IMR-90 (cell line): ENCODE results near the gene PRKCB. TPM values are rescaled to one million over a fixed set of nuclear protein-coding genes. Genes with fewer than 3 reads are reported as not detected.

ENCODE experiments used
- ATAC-seq: fragments of 200-7000 bp; cut with Tn5 transposase; 2 replicates; pipeline ENCODE4 v1.9.1; 2020; ENCODE audit warnings: low read depth, mild to moderate bottlenecking, moderate library complexity
- BruUV-seq: library from RNA; stranded (reverse); fragments of 400-500 nt; replicated peaks from 2 replicates; lab custom pipeline; 2021; lab: Mats Ljungman, UMichigan
- CTCF ChIA-PET: fragments of 300-600 bp; formaldehyde crosslinking; extraction: SDS; loops from one replicate; lab custom pipeline; 2021; ENCODE audit warnings: antibody characterized with exemption; lab: Yijun Ruan, JAX
- POLR2A ChIA-PET: fragments of 300-600 bp; sonication (Branson Sonifier 250); formaldehyde crosslinking; loops from one replicate; lab custom pipeline; 2022; ENCODE audit warnings: antibody characterized with exemption; ENCODE audit not compliant: unreplicated experiment; lab: Charles Lee
- DNase-seq: peaks from one replicate; pipeline ENCODE4 v3.0.0; 2013
- H2AFZ ChIP-seq: replicated peaks from 2 replicates; pipeline ENCODE3; 2013; ENCODE audit warnings: low read length, mild to moderate bottlenecking; ENCODE audit not compliant: poor library complexity
- H2AK5ac ChIP-seq: 2 replicates; pipeline ENCODE4 v1.6.1; 2013; ENCODE audit warnings: low read depth, low read length, inconsistent platforms
- H2AK9ac ChIP-seq: replicated peaks from 2 replicates; pipeline ENCODE3; 2013; ENCODE audit warnings: mild to moderate bottlenecking, low read depth, low read length, moderate library complexity; ENCODE audit not compliant: poor library complexity
- H2BK120ac ChIP-seq: 2 replicates; pipeline ENCODE4 v1.6.1; 2013; ENCODE audit warnings: low read depth, low read length, inconsistent platforms
- H2BK15ac ChIP-seq: 3 replicates; pipeline ENCODE4 v1.6.1; 2013; ENCODE audit warnings: low read depth, low read length, inconsistent platforms
- H2BK20ac ChIP-seq: 2 replicates; pipeline ENCODE4 v1.6.1; 2013; ENCODE audit warnings: low read depth, mild to moderate bottlenecking, inconsistent platforms, low read length, moderate library complexity
- H2BK5ac ChIP-seq: 2 replicates; pipeline ENCODE4 v1.6.1; 2013; ENCODE audit warnings: mild to moderate bottlenecking, low read depth, low read length, inconsistent platforms; ENCODE audit not compliant: poor library complexity, severe bottlenecking
- H3K14ac ChIP-seq: replicated peaks from 2 replicates; pipeline ENCODE4 v1.6.1; 2013; ENCODE audit warnings: low read depth, low read length, inconsistent platforms
- H3K18ac ChIP-seq: 2 replicates; pipeline ENCODE4 v1.6.1; 2013; ENCODE audit warnings: low read depth, low read length, control low read depth
- H3K23ac ChIP-seq: 2 replicates; pipeline ENCODE4 v1.6.1; 2013; ENCODE audit warnings: low read depth, low read length, inconsistent platforms
- H3K27ac ChIP-seq: 2 replicates; pipeline ENCODE4 v1.5.1; 2013; ENCODE audit warnings: mild to moderate bottlenecking, control low read depth, low read length; ENCODE audit not compliant: insufficient read depth
- H3K27me3 ChIP-seq: 2 replicates; pipeline ENCODE4 v1.6.1; 2013; ENCODE audit warnings: low read length; ENCODE audit not compliant: control insufficient read depth, insufficient read depth
- H3K36me3 ChIP-seq: 2 replicates; pipeline ENCODE4 v1.6.1; 2013; ENCODE audit warnings: low read length, mixed read lengths; ENCODE audit not compliant: control insufficient read depth, insufficient read depth
- H3K4ac ChIP-seq: 2 replicates; pipeline ENCODE4 v1.6.1; 2013; ENCODE audit warnings: low read depth, low read length, inconsistent platforms
- H3K4me1 ChIP-seq: 2 replicates; pipeline ENCODE4 v1.6.1; 2013; ENCODE audit warnings: low read length, mixed read lengths; ENCODE audit not compliant: control insufficient read depth, insufficient read depth
- H3K4me2 ChIP-seq: 2 replicates; pipeline ENCODE4 v1.6.1; 2013; ENCODE audit warnings: low read depth, mild to moderate bottlenecking, control low read depth, low read length, moderate library complexity
- H3K4me3 ChIP-seq: 2 replicates; pipeline ENCODE4 v1.5.1; 2013; ENCODE audit warnings: low read depth, mild to moderate bottlenecking, control low read depth, low read length, moderate library complexity; ENCODE audit not compliant: insufficient read depth
- H3K56ac ChIP-seq: 2 replicates; pipeline ENCODE4 v1.6.1; 2013; ENCODE audit warnings: low read length, inconsistent platforms; ENCODE audit not compliant: insufficient read depth; ENCODE audit errors: extremely low read depth
- H3K79me1 ChIP-seq, 2 experiments: 2 replicates each; pipeline ENCODE4 v1.6.1; 2013; ENCODE audit warnings: low read length in 2 of 2, inconsistent platforms in 1 of 2, low read depth in 1 of 2
- H3K9ac ChIP-seq: 2 replicates; pipeline ENCODE4 v1.6.1; 2013; ENCODE audit warnings: low read depth, low read length, control low read depth
- H3K9me1 ChIP-seq: 2 replicates; pipeline ENCODE4 v1.6.1; 2013; ENCODE audit warnings: low read length, inconsistent platforms; ENCODE audit not compliant: insufficient read depth
- H3K9me3 ChIP-seq: 2 replicates; pipeline ENCODE4 v1.6.1; 2013; ENCODE audit warnings: low read length; ENCODE audit not compliant: control insufficient read depth, insufficient read depth
- H4K20me1 ChIP-seq: 2 replicates; pipeline ENCODE4 v1.6.1; 2013; ENCODE audit warnings: low read length, inconsistent platforms; ENCODE audit not compliant: insufficient read depth
- H4K5ac ChIP-seq: 2 replicates; pipeline ENCODE4 v1.6.1; 2013; ENCODE audit warnings: mild to moderate bottlenecking, low read depth, low read length, control low read depth
- H4K8ac ChIP-seq, 2 experiments: 2 replicates each; pipeline ENCODE4 v1.6.1; 2013; ENCODE audit warnings: low read depth in 2 of 2, low read length in 2 of 2, control low read depth in 1 of 2, inconsistent platforms in 1 of 2
- H4K91ac ChIP-seq: 2 replicates; pipeline ENCODE4 v1.6.1; 2013; ENCODE audit warnings: low read depth, low read length, inconsistent platforms; ENCODE audit not compliant: insufficient read depth
- BHLHE40 ChIP-seq: fragments of 150-350 bp; IDR thresholded peaks from 2 replicates; pipeline ENCODE4 v1.6.1; 2016; ENCODE audit warnings: mild to moderate bottlenecking, low read depth, low read length
- RFX5 ChIP-seq: IDR thresholded peaks from 2 replicates; pipeline ENCODE4 v1.8.0; 2012; ENCODE audit warnings: low read depth, mild to moderate bottlenecking, low read length, moderate library complexity
- WGBS, 2 experiments: methylation state at CpG; one replicate each; pipeline versions ENCODE4 v1.1.5 to v1.1.7; 2013; ENCODE audit warnings: missing lambda C conversion rate in 2 of 2; ENCODE audit not compliant: insufficient read length in 1 of 2; ENCODE audit errors: extremely low coverage in 2 of 2; 5-methylcytosine and 5-hydroxymethylcytosine counted together
- dilution Hi-C: fragments of 300-500 bp; cut with HindIII; formaldehyde crosslinking; loops from one replicate; pipeline ENCODE4 v1.14.3; 2018; ENCODE audit warnings: low sequenced_read_pairs; ENCODE audit not compliant: unreplicated experiment
- in situ Hi-C: fragments of 300-500 bp; cut with MboI; formaldehyde crosslinking; loops from 3 replicates; pipeline ENCODE4 v1.14.3; 2019; ENCODE audit warnings: low sequenced_read_pairs, inconsistent platforms, mixed read lengths
- intact Hi-C: fragments of 100-400 bp; cut with micrococcal nuclease; formaldehyde crosslinking; loops from 2 replicates; pipeline ENCODE4 v1.10.0; 2022
- polyA plus RNA-seq, 3 experiments: library from polyadenylated mRNA; depleted of rRNA; stranded (reverse); fragments of >200 nt; gene quantifications; 2 replicates each; pipeline ENCODE4 v1.2.3, GENCODE V29; 2012; ENCODE audit warnings: low replicate concordance in 1 of 3
- total RNA-seq: library from RNA; depleted of rRNA; stranded (reverse); fragments of >200 nt; gene quantifications from 2 replicates; pipeline ENCODE4 v1.2.3, GENCODE V29; 2012
- TF ChIP-seq, protein P1 (sequence below): fragments of 150-350 bp; IDR thresholded peaks from 2 replicates; pipeline ENCODE4 v1.6.1; 2016; ENCODE audit warnings: low read depth, mild to moderate bottlenecking, low read length, moderate library complexity, borderline replicate concordance

Gene PRKCB
- total and polyA plus RNA-seq, 2 of the 4 experiments (the other 2 are of a cell fraction), result under 0.01 TPM; not detected in 1

- no peak for DNase-seq
- no peak overlapping the region for H2BK20ac ChIP-seq
- H3K4me3 ChIP-seq, result no peak overlapping the region
- H3K9ac ChIP-seq, result no peak overlapping the region
- ATAC-seq, result no peak
- no peaks in the 10 kb centered on the region for H3K9me3 ChIP-seq
- no peaks in the 10 kb centered on the region for H3K36me3 ChIP-seq
- no peak overlapping the region for H2BK120ac ChIP-seq
- no peaks in the 10 kb centered on the region for H3K4me1 ChIP-seq
- CTCF ChIA-PET, result no interaction called here
- in situ Hi-C loops (no loop called here), dilution Hi-C loops (no loop called here), intact Hi-C loops (no loop called here)
- TF ChIP-seq BHLHE40 (no peak), RFX5 (no peak)
- TF ChIP-seq, protein P1, sequence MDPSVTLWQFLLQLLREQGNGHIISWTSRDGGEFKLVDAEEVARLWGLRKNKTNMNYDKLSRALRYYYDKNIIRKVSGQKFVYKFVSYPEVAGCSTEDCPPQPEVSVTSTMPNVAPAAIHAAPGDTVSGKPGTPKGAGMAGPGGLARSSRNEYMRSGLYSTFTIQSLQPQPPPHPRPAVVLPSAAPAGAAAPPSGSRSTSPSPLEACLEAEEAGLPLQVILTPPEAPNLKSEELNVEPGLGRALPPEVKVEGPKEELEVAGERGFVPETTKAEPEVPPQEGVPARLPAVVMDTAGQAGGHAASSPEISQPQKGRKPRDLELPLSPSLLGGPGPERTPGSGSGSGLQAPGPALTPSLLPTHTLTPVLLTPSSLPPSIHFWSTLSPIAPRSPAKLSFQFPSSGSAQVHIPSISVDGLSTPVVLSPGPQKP, result no peak
- no peaks in the 10 kb centered on the region for H3K27me3 ChIP-seq
- no TSS peak for BruUV-seq
- H3K14ac ChIP-seq, result no peak overlapping the region
- no peak overlapping the region for H3K4me2 ChIP-seq
- H4K5ac ChIP-seq, result no peak overlapping the region
- no peak overlapping the region for H3K23ac ChIP-seq
- no peak overlapping the region for H2AFZ ChIP-seq
- H4K8ac ChIP-seq, result no peak overlapping the region
- no peaks in the 10 kb centered on the region for H4K20me1 ChIP-seq
- no peak overlapping the region for H3K27ac ChIP-seq
- H3K56ac ChIP-seq, result no peak overlapping the region
- POLR2A ChIA-PET, result no interaction called here
- no peak overlapping the region for H2AK9ac ChIP-seq
- no peak overlapping the region for H3K18ac ChIP-seq
- H2BK5ac ChIP-seq, result no peak overlapping the region
- no peak overlapping the region for H2AK5ac ChIP-seq
- H2BK15ac ChIP-seq, result no peak overlapping the region
- H3K9me1 ChIP-seq, result no peaks in the 10 kb centered on the region
- no CpG with 5 or more reads among the region's 6 CpGs for WGBS, 2 experiments
- no peaks in the 10 kb centered on the region for H3K79me1 ChIP-seq
- H3K4ac ChIP-seq, result no peak overlapping the region
- no peak overlapping the region for H4K91ac ChIP-seq
Observed at GRCh38 chr16:23967775-23968174, 132.0 kb downstream of the PRKCB start.
